Kidney (tissue), 14 donors: Measurements from ENCODE around the gene AGRN. TPM values are rescaled to one million over a fixed set of nuclear protein-coding genes. Genes with fewer than 3 reads are reported as not detected.

Experiments used
- DNase-seq, 5 donors: peaks; one replicate each; pipeline ENCODE4 v3.0.0-alpha.2; 2013 to 2020
- FAIRE-seq: peaks from 2 replicates; lab custom pipeline; 2012; peaks lifted over from hg19 to GRCh38; lab: Jason Lieb, UNC
- H3K27ac ChIP-seq, 2 donors: one replicate each; pipeline ENCODE4 v1.7.0; 2013; ENCODE audit warnings: low read depth in 2 of 2, low read length in 2 of 2, inconsistent platforms in 1 of 2
- H3K27me3 ChIP-seq: one replicate; pipeline ENCODE4 v1.7.1; 2013; ENCODE audit warnings: low read length, inconsistent platforms; ENCODE audit not compliant: control insufficient read depth, insufficient read depth
- H3K36me3 ChIP-seq, 3 donors: one replicate each; pipeline versions ENCODE4 v1.7.0 to v1.7.1; 2013; ENCODE audit warnings: low read length in 3 of 3, control low read depth in 1 of 3, inconsistent platforms in 1 of 3; ENCODE audit not compliant: insufficient read depth in 3 of 3, control insufficient read depth in 2 of 3
- H3K4me1 ChIP-seq, 3 donors: one replicate each; pipeline versions ENCODE4 v1.7.0 to v1.7.1; 2013; ENCODE audit warnings: low read length in 3 of 3, inconsistent platforms in 1 of 3, low read depth in 1 of 3; ENCODE audit not compliant: control insufficient read depth in 2 of 3, insufficient read depth in 2 of 3
- H3K4me3 ChIP-seq, 3 donors: one replicate each; pipeline versions ENCODE4 v1.7.0 to v1.8.1; 2013; ENCODE audit warnings: low read length in 3 of 3, control low read depth in 1 of 3, inconsistent platforms in 1 of 3
- H3K9ac ChIP-seq, 3 donors: one replicate each; pipeline versions ENCODE4 v1.7.0 to v1.7.1; 2013; ENCODE audit warnings: low read length in 3 of 3, control low read depth in 1 of 3, inconsistent platforms in 1 of 3
- H3K9me3 ChIP-seq, 3 donors: one replicate each; pipeline versions ENCODE4 v1.7.0 to v1.7.1; 2013; ENCODE audit warnings: low read length in 3 of 3, control low read depth in 1 of 3, inconsistent platforms in 1 of 3; ENCODE audit not compliant: control insufficient read depth in 2 of 3, insufficient read depth in 1 of 3
- CTCF ChIP-seq: IDR thresholded peaks from 3 replicates; pipeline ENCODE4 v1.5.1; 2012; ENCODE audit warnings: mild to moderate bottlenecking, moderate library complexity, borderline replicate concordance; ENCODE audit not compliant: insufficient read depth; ENCODE audit errors: extremely low read depth
- intact Hi-C: fragments of 100-400 bp; cut with DNase I; formaldehyde crosslinking; loops from one replicate; pipeline ENCODE4 v1.11.1; 2022
- polyA plus RNA-seq: library from polyadenylated mRNA; stranded (reverse); fragments of 350-450 nt; fragmentation: Illumina TruSeq; extraction: RNeasy Lipid Tissue Mini Kit (QIAGEN cat#74804); gene quantifications from one replicate; pipeline ENCODE4 v1.2.3, GENCODE V29; 2014; ENCODE audit warnings: low read depth, low replicate concordance; ENCODE audit not compliant: insufficient read depth
- total RNA-seq: library from RNA; stranded (reverse); fragmentation: NEBNext Ultra II Directional; extraction: Animal tissue kit (Norgen Biotek cat#: 25700); gene quantifications from one replicate; pipeline ENCODE4 v1.2.1, GENCODE V29; 2021
- donor health status: control.
- donor health status: control.
- donor health status: control.
- donor health status: control.
- donor health status: control.
- donor health status: DM: yes; HTN: yes; CAD: no.
- donor health status: Normal renal cell carcinoma (clear cell type).

AGRN gene
- total and polyA plus RNA-seq, 2 donors from 2014 or later: 78.5 to 261 TPM

- Histone ChIP-seq H3K4me1 (peaks cover 0 to 9% (median 0%) of the 10 kb centered on the region in 3 donors), H3K9ac (no peak overlapping the region), H3K27ac (no peak overlapping the region), H3K36me3 (no peaks in the 10 kb centered on the region), H3K4me3 (no peak overlapping the region), H3K9me3 (no peaks in the 10 kb centered on the region), H3K27me3 (peaks cover 2% of the 10 kb centered on the region)
- no peak for TF ChIP-seq CTCF
- DNase-seq (no peak), FAIRE-seq (no peak)
- intact Hi-C loops: no loop called here
These were observed 46.7 kb downstream of the AGRN start for GRCh38 chr1:1066403-1067283.

- Histone ChIP-seq H3K9me3 (no peaks in the 10 kb centered on the region), H3K4me3 (no peak overlapping the region), H3K27me3 (peaks cover 2% of the 10 kb centered on the region), H3K9ac (no peak overlapping the region), H3K27ac (peak overlapping the region in 1 of 2 donors; percentile 51), H3K36me3 (no peaks in the 10 kb centered on the region), H3K4me1 (peaks cover 0 to 9% (median 0%) of the 10 kb centered on the region in 3 donors)
- DNase-seq (peak in 1 of 5 donors; percentile 70), FAIRE-seq (no peak)
- intact Hi-C loops: no loop called here
- no peak for TF ChIP-seq CTCF
These were observed 47.5 kb downstream of the AGRN start for GRCh38 chr1:1067284-1067859.

GRCh38 chr1:1067860-1068516 lies 48.1 kb downstream of the AGRN start:
- Histone ChIP-seq H3K4me3 (no peak overlapping the region), H3K9ac (no peak overlapping the region), H3K36me3 (no peaks in the 10 kb centered on the region), H3K27me3 (peaks cover 2% of the 10 kb centered on the region), H3K9me3 (no peaks in the 10 kb centered on the region), H3K27ac (peak overlapping the region; percentile 47 to 51), H3K4me1 (peaks cover 0 to 9% (median 0%) of the 10 kb centered on the region in 3 donors)
- FAIRE-seq (no peak), DNase-seq (peak in 4 of 5 donors; percentile 22 to 77 (median 56))
- TF ChIP-seq CTCF: no peak
- intact Hi-C loops: no loop called here
